ENCODE data around the gene COL28A1.

The COL28A1 gene

DNA sequence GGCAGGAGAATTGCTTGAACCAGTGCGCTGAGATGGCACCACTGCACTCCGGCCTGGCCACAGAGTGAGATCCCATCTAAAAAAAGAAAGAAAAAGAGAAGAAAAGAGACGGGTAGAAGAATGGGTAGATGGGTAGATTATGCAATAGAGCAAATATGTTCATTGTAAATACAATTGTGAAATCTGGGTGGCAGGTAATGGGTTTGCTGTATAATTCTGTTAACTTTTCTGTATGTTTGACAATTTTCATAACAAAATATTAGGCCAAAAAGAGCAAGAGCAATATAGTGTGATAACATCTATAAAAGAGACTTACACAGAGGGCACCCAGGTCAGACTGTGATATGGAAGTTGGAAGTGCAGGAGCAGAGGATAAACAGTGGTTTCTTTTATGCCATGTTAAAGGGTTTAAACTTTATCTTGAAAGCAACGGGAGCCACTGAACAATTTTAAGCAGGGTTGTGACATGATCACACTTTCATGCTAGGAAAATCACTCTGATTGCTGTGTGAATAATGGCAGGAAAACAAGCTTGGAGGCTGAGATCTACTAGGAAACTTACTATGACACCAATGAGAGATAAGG, 6.7 kb upstream of the COL28A1 start:
- no peak overlapping the region for H3K4me3 ChIP-seq (ENCODE audit: low read depth, low read length)
- POLR2A ChIA-PET = no interaction called here
- no peak for TF ChIP-seq ZNF274 (IDR thresholded peaks at IDR 0.05; ENCODE audit: low read length)
- TF ChIP-seq ZNF274 (tag by site-specific recombination; IDR thresholded peaks at IDR 0.05; ENCODE audit: borderline replicate concordance) = no peak
- no peak for TF ChIP-seq ZNF571 (tag by site-specific recombination; IDR thresholded peaks at IDR 0.05)
- TF ChIP-seq ZNF366 (tag by site-specific recombination; conservative IDR thresholded peaks at IDR 0.05) = no peak
- no peak for TF ChIP-seq ZNF140 (tag by site-specific recombination; IDR thresholded peaks at IDR 0.05)
- CTCF ChIA-PET = interaction anchor here (0.6 to 5.5 kb wide), 6 partner anchors 19 to 753 kb away, joined by 3 to 39 read pairs (median 3); no protein-coding TSS in a partner anchor
- H3K27ac ChIP-seq (ENCODE audit: extremely low read depth, low read depth, low read length) = no peak overlapping the region
- no peaks in the 10 kb centered on the region for H3K36me3 ChIP-seq (ENCODE audit: control insufficient read depth in 2 of 2, insufficient read depth in 1 of 2, low read length in 2 of 2)
- H3K9me3 ChIP-seq (ENCODE audit: control insufficient read depth, insufficient read depth, low read depth, low read length) = no peaks in the 10 kb centered on the region
- no peaks in the 10 kb centered on the region for H3K4me1 ChIP-seq (ENCODE audit: control insufficient read depth, insufficient read depth, low read length)

DNA sequence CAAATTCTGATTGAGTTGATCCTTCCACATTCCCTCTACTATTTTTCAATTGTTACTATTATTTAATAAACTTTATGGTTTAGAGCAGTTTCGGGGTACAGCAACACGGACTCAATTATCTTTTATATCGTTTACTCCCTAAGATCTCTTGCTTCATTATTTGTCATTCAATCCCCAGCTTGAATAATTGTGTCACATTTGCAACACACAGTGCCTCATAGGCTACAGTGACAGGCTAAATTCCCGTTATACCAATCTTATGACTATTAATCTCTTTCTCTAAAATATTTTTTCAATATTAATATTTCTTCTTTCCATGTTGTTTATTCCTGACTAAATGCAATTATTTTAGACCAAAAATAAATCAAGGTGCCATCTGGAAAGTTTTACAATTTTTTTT, 4.0 kb upstream of the COL28A1 start:
- ChIA-PET POLR2A (no interaction called here), CTCF (interaction anchor here (0.6 to 5.5 kb wide), 4 partner anchors 116 to 597 kb away, joined by 3 to 39 read pairs (median 3); no protein-coding TSS in a partner anchor)
- TF ChIP-seq ZNF623 (tag by site-specific recombination; IDR thresholded peaks at IDR 0.05) = no peak
- no peak for TF ChIP-seq GLIS1 (tag by site-specific recombination; IDR thresholded peaks at IDR 0.05)
- TF ChIP-seq, protein P1, sequence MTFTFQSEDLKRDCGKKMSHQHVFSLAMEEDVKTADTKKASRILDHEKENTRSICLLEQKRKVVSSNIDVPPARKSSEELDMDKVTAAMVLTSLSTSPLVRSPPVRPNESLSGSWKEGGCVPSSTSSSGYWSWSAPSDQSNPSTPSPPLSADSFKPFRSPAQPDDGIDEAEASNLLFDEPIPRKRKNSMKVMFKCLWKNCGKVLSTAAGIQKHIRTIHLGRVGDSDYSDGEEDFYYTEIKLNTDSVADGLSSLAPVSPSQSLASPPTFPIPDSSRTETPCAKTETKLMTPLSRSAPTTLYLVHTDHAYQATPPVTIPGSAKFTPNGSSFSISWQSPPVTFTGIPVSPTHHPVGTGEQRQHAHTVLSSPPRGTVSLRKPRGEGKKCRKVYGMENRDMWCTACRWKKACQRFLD (tag by site-specific recombination; IDR thresholded peaks at IDR 0.05) = no peak
- no peak for TF ChIP-seq ZNF114 (tag by site-specific recombination; IDR thresholded peaks at IDR 0.05)
- TF ChIP-seq, protein P2, sequence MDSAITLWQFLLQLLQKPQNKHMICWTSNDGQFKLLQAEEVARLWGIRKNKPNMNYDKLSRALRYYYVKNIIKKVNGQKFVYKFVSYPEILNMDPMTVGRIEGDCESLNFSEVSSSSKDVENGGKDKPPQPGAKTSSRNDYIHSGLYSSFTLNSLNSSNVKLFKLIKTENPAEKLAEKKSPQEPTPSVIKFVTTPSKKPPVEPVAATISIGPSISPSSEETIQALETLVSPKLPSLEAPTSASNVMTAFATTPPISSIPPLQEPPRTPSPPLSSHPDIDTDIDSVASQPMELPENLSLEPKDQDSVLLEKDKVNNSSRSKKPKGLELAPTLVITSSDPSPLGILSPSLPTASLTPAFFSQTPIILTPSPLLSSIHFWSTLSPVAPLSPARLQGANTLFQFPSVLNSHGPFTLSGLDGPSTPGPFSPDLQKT (IDR thresholded peaks at IDR 0.05; ENCODE audit: borderline replicate concordance, low read depth, low read length) = no peak
- TF ChIP-seq ZNF473 (tag by site-specific recombination; IDR thresholded peaks at IDR 0.05) = no peak
- TF ChIP-seq, protein P3, sequence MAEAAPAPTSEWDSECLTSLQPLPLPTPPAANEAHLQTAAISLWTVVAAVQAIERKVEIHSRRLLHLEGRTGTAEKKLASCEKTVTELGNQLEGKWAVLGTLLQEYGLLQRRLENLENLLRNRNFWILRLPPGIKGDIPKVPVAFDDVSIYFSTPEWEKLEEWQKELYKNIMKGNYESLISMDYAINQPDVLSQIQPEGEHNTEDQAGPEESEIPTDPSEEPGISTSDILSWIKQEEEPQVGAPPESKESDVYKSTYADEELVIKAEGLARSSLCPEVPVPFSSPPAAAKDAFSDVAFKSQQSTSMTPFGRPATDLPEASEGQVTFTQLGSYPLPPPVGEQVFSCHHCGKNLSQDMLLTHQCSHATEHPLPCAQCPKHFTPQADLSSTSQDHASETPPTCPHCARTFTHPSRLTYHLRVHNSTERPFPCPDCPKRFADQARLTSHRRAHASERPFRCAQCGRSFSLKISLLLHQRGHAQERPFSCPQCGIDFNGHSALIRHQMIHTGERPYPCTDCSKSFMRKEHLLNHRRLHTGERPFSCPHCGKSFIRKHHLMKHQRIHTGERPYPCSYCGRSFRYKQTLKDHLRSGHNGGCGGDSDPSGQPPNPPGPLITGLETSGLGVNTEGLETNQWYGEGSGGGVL (tag by site-specific recombination; IDR thresholded peaks at IDR 0.05) = no peak
- no peak for TF ChIP-seq ZNF24 (tag by site-specific recombination; IDR thresholded peaks at IDR 0.05)
- no peak for TF ChIP-seq ZNF324 (tag by site-specific recombination; IDR thresholded peaks at IDR 0.05)
- no peak for TF ChIP-seq GLIS2 (tag by site-specific recombination; IDR thresholded peaks at IDR 0.05)
- no peak for TF ChIP-seq ZIC2 (tag by site-specific recombination; IDR thresholded peaks at IDR 0.05)
- TF ChIP-seq HOXA7 (CRISPR knock-in tag; IDR thresholded peaks at IDR 0.05; ENCODE audit: borderline replicate concordance) = no peak
- no peak for TF ChIP-seq GLI4 (tag by site-specific recombination; IDR thresholded peaks at IDR 0.05)
- no peak for TF ChIP-seq ZNF133 (tag by site-specific recombination; IDR thresholded peaks at IDR 0.05)
- no peak for TF ChIP-seq TCF7L2 (IDR thresholded peaks at IDR 0.05; ENCODE audit: borderline replicate concordance, low read depth, low read length)
- no peak for TF ChIP-seq ZNF155 (tag by site-specific recombination; IDR thresholded peaks at IDR 0.05)
- no peak for TF ChIP-seq ZNF140 (tag by site-specific recombination; IDR thresholded peaks at IDR 0.05)
- TF ChIP-seq ZNF624 (tag by site-specific recombination; IDR thresholded peaks at IDR 0.05) = no peak
- TF ChIP-seq ZSCAN16 (tag by site-specific recombination; IDR thresholded peaks at IDR 0.05) = no peak
- TF ChIP-seq, protein P4, sequence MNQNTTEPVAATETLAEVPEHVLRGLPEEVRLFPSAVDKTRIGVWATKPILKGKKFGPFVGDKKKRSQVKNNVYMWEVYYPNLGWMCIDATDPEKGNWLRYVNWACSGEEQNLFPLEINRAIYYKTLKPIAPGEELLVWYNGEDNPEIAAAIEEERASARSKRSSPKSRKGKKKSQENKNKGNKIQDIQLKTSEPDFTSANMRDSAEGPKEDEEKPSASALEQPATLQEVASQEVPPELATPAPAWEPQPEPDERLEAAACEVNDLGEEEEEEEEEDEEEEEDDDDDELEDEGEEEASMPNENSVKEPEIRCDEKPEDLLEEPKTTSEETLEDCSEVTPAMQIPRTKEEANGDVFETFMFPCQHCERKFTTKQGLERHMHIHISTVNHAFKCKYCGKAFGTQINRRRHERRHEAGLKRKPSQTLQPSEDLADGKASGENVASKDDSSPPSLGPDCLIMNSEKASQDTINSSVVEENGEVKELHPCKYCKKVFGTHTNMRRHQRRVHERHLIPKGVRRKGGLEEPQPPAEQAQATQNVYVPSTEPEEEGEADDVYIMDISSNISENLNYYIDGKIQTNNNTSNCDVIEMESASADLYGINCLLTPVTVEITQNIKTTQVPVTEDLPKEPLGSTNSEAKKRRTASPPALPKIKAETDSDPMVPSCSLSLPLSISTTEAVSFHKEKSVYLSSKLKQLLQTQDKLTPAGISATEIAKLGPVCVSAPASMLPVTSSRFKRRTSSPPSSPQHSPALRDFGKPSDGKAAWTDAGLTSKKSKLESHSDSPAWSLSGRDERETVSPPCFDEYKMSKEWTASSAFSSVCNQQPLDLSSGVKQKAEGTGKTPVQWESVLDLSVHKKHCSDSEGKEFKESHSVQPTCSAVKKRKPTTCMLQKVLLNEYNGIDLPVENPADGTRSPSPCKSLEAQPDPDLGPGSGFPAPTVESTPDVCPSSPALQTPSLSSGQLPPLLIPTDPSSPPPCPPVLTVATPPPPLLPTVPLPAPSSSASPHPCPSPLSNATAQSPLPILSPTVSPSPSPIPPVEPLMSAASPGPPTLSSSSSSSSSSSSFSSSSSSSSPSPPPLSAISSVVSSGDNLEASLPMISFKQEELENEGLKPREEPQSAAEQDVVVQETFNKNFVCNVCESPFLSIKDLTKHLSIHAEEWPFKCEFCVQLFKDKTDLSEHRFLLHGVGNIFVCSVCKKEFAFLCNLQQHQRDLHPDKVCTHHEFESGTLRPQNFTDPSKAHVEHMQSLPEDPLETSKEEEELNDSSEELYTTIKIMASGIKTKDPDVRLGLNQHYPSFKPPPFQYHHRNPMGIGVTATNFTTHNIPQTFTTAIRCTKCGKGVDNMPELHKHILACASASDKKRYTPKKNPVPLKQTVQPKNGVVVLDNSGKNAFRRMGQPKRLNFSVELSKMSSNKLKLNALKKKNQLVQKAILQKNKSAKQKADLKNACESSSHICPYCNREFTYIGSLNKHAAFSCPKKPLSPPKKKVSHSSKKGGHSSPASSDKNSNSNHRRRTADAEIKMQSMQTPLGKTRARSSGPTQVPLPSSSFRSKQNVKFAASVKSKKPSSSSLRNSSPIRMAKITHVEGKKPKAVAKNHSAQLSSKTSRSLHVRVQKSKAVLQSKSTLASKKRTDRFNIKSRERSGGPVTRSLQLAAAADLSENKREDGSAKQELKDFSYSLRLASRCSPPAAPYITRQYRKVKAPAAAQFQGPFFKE (tag by site-specific recombination; IDR thresholded peaks at IDR 0.05; ENCODE audit: borderline replicate concordance) = no peak

More for the DNA sequence above, 4.0 kb upstream of the COL28A1 start:
- Histone ChIP-seq H3K4me3 (ENCODE audit: low read depth, low read length) (no peak overlapping the region), H3K36me3 (ENCODE audit: control insufficient read depth in 2 of 2, insufficient read depth in 1 of 2, low read length in 2 of 2) (no peaks in the 10 kb centered on the region), H3K27ac (ENCODE audit: extremely low read depth, low read depth, low read length) (no peak overlapping the region), H3K9me3 (ENCODE audit: control insufficient read depth, insufficient read depth, low read depth, low read length) (no peaks in the 10 kb centered on the region), H3K4me1 (ENCODE audit: control insufficient read depth, insufficient read depth, low read length) (no peaks in the 10 kb centered on the region)
